GM23338 (cell line): ENCODE results near the gene STK32C. TPM values are rescaled to one million over a fixed set of nuclear protein-coding genes. Genes with fewer than 3 reads are reported as not detected.

Experiments used
- ATAC-seq: fragments of 200-7000 bp; cut with Tn5 transposase; 3 replicates; pipeline ENCODE4 v1.9.1; 2020
- DNase-seq: peaks from one replicate; pipeline ENCODE4 v3.0.0-alpha.2; 2015; ENCODE audit warnings: low spot score
- H2AFZ ChIP-seq: fragments of 200-600 bp; sonication (generic); 2 replicates; pipeline ENCODE4 v1.8.0; 2016; ENCODE audit warnings: antibody characterized with exemption, mild to moderate bottlenecking, moderate library complexity
- H3F3A ChIP-seq: fragments of 200-600 bp; sonication (generic); replicated peaks from 2 replicates; pipeline ENCODE4 v1.8.0; 2017; ENCODE audit warnings: antibody characterized with exemption, mixed run types, low read depth
- H3K27ac ChIP-seq: fragments of 200-600 bp; sonication (generic); 2 replicates; pipeline ENCODE4 v1.6.1; 2016; ENCODE audit warnings: low read depth
- H3K27me3 ChIP-seq: fragments of 200-600 bp; sonication (generic); 2 replicates; pipeline ENCODE4 v1.8.0; 2016; ENCODE audit warnings: mild to moderate bottlenecking, mixed run types, moderate library complexity; ENCODE audit not compliant: insufficient read depth
- H3K36me3 ChIP-seq: fragments of 200-600 bp; sonication (generic); 2 replicates; pipeline ENCODE4 v1.8.0; 2016; ENCODE audit warnings: mild to moderate bottlenecking; ENCODE audit not compliant: insufficient read depth
- H3K4me1 ChIP-seq: fragments of 200-600 bp; sonication (generic); 2 replicates; pipeline ENCODE4 v1.8.0; 2016; ENCODE audit warnings: mild to moderate bottlenecking, moderate library complexity; ENCODE audit not compliant: insufficient read depth
- H3K4me2 ChIP-seq: fragments of 200-600 bp; sonication (generic); 2 replicates; pipeline ENCODE4 v1.7.1; 2017; ENCODE audit warnings: mixed run types
- H3K4me3 ChIP-seq: fragments of 200-600 bp; sonication (generic); 2 replicates; pipeline ENCODE4 v1.6.1; 2016; ENCODE audit warnings: mixed run types
- H3K79me2 ChIP-seq: fragments of 200-600 bp; sonication (generic); replicated peaks from 2 replicates; pipeline ENCODE4 v1.8.0; 2017; ENCODE audit warnings: mild to moderate bottlenecking; ENCODE audit not compliant: insufficient read depth
- H3K9me2 ChIP-seq: fragments of 200-600 bp; sonication (generic); 2 replicates; pipeline ENCODE4 v1.8.0; 2017; ENCODE audit not compliant: insufficient read depth
- H4K20me1 ChIP-seq: fragments of 200-600 bp; sonication (generic); replicated peaks from 2 replicates; pipeline ENCODE4 v1.8.0; 2017; ENCODE audit warnings: mild to moderate bottlenecking; ENCODE audit not compliant: insufficient read depth
- H3K27ac Mint-ChIP-seq: 2 replicates; pipeline ENCODE4 v1.8.0; 2020; ENCODE audit warnings: inconsistent platforms, mild to moderate bottlenecking, moderate library complexity, mixed read lengths
- H3K27me3 Mint-ChIP-seq: 3 replicates; pipeline ENCODE4 v1.8.0; 2022; ENCODE audit warnings: low read depth, mild to moderate bottlenecking, moderate library complexity, mixed read lengths, inconsistent platforms; ENCODE audit not compliant: insufficient read depth, poor library complexity
- H3K36me3 Mint-ChIP-seq: 3 replicates; pipeline ENCODE4 v1.8.0; 2021; ENCODE audit warnings: low read depth, mild to moderate bottlenecking, inconsistent platforms, moderate library complexity, mixed read lengths
- H3K4me1 Mint-ChIP-seq: 3 replicates; pipeline ENCODE4 v1.8.0; 2020; ENCODE audit warnings: mild to moderate bottlenecking, inconsistent platforms, mixed read lengths
- H3K4me3 Mint-ChIP-seq: 3 replicates; pipeline ENCODE4 v1.8.0; 2021; ENCODE audit warnings: moderate library complexity, mild to moderate bottlenecking, inconsistent platforms, mixed read lengths
- H3K9me3 Mint-ChIP-seq: 3 replicates; pipeline ENCODE4 v1.8.0; 2020; ENCODE audit warnings: moderate library complexity, mild to moderate bottlenecking, inconsistent platforms, mixed read lengths
- CREB1 ChIP-seq: fragments of 250-450 bp; sonication (Bioruptor Pico); IDR thresholded peaks from 2 replicates; pipeline ENCODE4 v1.5.0; 2020; ENCODE audit warnings: low read depth, mild to moderate bottlenecking, moderate library complexity
- ETS1 ChIP-seq: IDR thresholded peaks from 2 replicates; pipeline ENCODE4 v1.6.1; 2016; ENCODE audit warnings: antibody characterized with exemption
- EZH2phosphoT487 ChIP-seq: fragments of 200-600 bp; sonication (generic); IDR thresholded peaks from one replicate; pipeline ENCODE4 v1.8.1; 2018; ENCODE audit warnings: antibody characterized with exemption; ENCODE audit not compliant: unreplicated experiment
- JUNB ChIP-seq: IDR thresholded peaks from one replicate; pipeline ENCODE4 v1.6.1; 2016; ENCODE audit warnings: antibody characterized with exemption; ENCODE audit not compliant: unreplicated experiment
- NANOG ChIP-seq: IDR thresholded peaks from 2 replicates; pipeline ENCODE4 v1.6.1; 2016; ENCODE audit warnings: antibody characterized with exemption, borderline replicate concordance
- POLR2AphosphoS5 ChIP-seq: IDR thresholded peaks from 2 replicates; pipeline ENCODE4 v1.6.1; 2016; ENCODE audit warnings: antibody characterized with exemption, low read depth
- REST ChIP-seq: IDR thresholded peaks from one replicate; pipeline ENCODE4 v1.6.1; 2018; ENCODE audit warnings: antibody characterized with exemption; ENCODE audit not compliant: unreplicated experiment
- ZNF114 ChIP-seq: fragments of 250-450 bp; sonication (Bioruptor Pico); IDR thresholded peaks from 2 replicates; pipeline ENCODE4 v1.5.0; 2020; ENCODE audit warnings: mild to moderate bottlenecking, moderate library complexity
- ZNF331 ChIP-seq: fragments of 250-450 bp; sonication (Bioruptor Pico); IDR thresholded peaks from 2 replicates; pipeline ENCODE4 v1.5.0; 2020; ENCODE audit warnings: low read depth, mild to moderate bottlenecking, moderate library complexity
- polyA plus RNA-seq: library from polyadenylated mRNA; unstranded; fragments of >200 nt; fragmentation: Nextera tagmentation; extraction: Ambion mirVana; gene quantifications from 2 replicates; pipeline ENCODE4 v1.2.1, GENCODE V29; 2016
- total RNA-seq: library from RNA; depleted of rRNA; stranded (reverse); fragments of >200 nt; shearing (Covaris generic); gene quantifications from 2 replicates; pipeline ENCODE4 v1.2.3, GENCODE V29; 2014

Gene STK32C
- total and polyA plus RNA-seq, 2 experiments from 2014 or later = 10.2 to 20.5 TPM

DNA sequence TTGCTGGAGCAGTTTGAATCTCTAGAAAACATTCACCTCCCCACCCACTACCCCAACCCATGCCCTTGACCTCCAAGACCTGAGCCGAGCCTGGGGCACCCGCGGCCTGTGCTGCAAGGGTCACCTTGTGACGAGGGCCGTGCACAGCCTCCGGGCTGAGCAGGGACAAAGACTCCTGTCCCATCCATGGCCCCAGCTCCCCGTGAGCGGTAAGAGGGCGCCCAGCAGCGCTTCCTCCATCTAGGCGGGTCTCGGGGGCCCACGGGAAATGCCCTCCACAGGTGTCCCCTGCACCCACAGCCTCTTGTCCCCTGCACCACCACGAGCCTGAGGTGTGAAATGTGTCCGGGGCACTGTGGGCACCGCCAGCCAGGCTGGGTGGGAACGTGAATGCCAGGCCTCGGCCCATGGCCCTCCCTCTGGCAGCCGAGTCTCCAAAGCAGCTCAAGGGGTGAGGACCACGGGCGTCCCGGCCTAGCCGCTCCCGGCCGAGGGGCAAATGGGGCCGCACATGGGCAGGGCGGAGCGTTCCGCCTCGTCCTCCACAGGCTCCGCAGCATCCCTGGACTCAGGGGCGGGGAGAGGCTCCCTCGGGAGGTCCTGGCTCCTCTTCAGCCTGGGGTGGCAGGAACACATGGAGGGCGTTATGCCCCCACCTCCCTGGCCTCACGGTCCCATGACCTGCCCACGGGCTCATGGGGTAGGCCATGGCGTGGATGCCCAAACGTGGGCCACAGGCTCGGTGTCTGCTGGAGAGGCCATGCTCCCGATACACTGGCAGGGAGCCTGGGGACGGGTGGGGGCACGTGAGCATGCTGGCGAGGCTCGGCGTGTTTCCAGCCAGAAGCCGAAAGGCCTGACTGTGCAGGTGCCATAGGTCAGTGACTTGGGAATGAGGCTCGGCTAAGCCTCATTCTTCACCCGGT is 100.0 kb downstream of the STK32C start (continued):
- TF ChIP-seq CREB1 (no peak), ZNF114 (CRISPR knock-in tag) (no peak), EZH2phosphoT487 (no peak), ZNF331 (CRISPR knock-in tag) (no peak), ETS1 (no peak), POLR2AphosphoS5 (no peak)

GRCh38 chr10:132206806-132207535 is 100.8 kb downstream of the STK32C start:
- no peaks in the 10 kb centered on the region for H4K20me1 ChIP-seq
- no peaks in the 10 kb centered on the region for H3K36me3 ChIP-seq
- Mint-ChIP-seq H3K4me1 (no peaks in the 10 kb centered on the region), H3K4me3 (no peak overlapping the region), H3K27me3 (peaks cover 5% of the 10 kb centered on the region), H3K27ac (no peak overlapping the region), H3K9me3 (no peaks in the 10 kb centered on the region), H3K36me3 (no peaks in the 10 kb centered on the region)
- ATAC-seq (no peak; the same call in 2 of the 3 replicates), DNase-seq (no peak)
- H3K4me2 ChIP-seq = no peak overlapping the region
- no peak overlapping the region for H2AFZ ChIP-seq
- H3K9me2 ChIP-seq = no peaks in the 10 kb centered on the region
- no peaks in the 10 kb centered on the region for H3K27me3 ChIP-seq
- no peaks in the 10 kb centered on the region for H3F3A ChIP-seq
- H3K4me3 ChIP-seq = no peak overlapping the region
- no peaks in the 10 kb centered on the region for H3K4me1 ChIP-seq
- no peaks in the 10 kb centered on the region for H3K79me2 ChIP-seq
- H3K27ac ChIP-seq = no peak overlapping the region
- TF ChIP-seq REST (no peak), EZH2phosphoT487 (no peak), JUNB (no peak), NANOG (no peak), POLR2AphosphoS5 (peak; percentile 29; the same call in 1 of the 2 replicates), ZNF114 (CRISPR knock-in tag) (no peak), CREB1 (no peak)
